ENCODE measurements around the gene MIDN.

The MIDN gene

DNA sequence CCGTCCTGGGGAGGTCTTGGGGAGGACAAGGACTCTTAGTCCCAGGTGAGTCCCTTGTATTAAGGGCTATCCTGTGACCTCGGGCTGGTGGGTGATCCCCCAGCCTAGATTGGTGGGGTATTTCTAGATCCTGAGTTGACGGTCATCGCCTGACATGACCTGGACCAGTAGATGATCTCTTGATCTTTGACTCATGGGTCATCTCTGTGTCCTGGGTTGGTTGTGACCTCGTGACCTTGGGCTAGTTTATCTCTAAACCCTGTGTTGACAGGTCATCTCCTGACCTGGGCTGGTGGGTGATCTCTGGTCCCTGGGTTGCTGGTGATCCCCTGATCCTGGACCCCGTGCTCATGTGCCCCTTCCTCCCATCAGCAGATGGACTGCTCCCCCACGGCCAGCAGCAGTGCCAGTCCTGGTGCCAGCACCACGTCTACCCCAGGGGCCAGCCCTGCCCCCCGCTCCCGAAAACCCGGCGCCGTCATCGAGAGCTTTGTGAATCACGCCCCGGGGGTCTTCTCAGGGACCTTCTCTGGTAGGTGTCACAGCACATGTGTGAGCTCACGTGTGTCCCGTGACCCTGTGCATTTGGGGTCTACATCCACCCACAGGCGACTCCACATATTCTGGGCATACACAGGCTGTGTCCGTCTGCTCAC lies 6.3 kb downstream of the MIDN start:
- H3K4me3 Mint-ChIP-seq, result no peak overlapping the region
- peaks cover 47% of the 10 kb centered on the region for H3K4me1 Mint-ChIP-seq
- no peak for ATAC-seq
- H3K27ac Mint-ChIP-seq, result peak overlapping the region; percentile 59
- H3K36me3 Mint-ChIP-seq (ENCODE audit: low read depth), result peaks cover 28% of the 10 kb centered on the region
- no peaks in the 10 kb centered on the region for H3K9me3 Mint-ChIP-seq
- DNase-seq, result no peak
- no peaks in the 10 kb centered on the region for H3K27me3 Mint-ChIP-seq

- no peak overlapping the region for H3K4me3 Mint-ChIP-seq
- no peak for DNase-seq
- H3K36me3 Mint-ChIP-seq (ENCODE audit: low read depth), result peaks cover 27% of the 10 kb centered on the region
- H3K9me3 Mint-ChIP-seq, result no peaks in the 10 kb centered on the region
- ATAC-seq, result no peak
- H3K27ac Mint-ChIP-seq, result no peak overlapping the region
- H3K4me1 Mint-ChIP-seq, result peaks cover 51% of the 10 kb centered on the region
- H3K27me3 Mint-ChIP-seq, result no peaks in the 10 kb centered on the region
Observed at GRCh38 chr19:1255186-1256161, 7.1 kb downstream of the MIDN start.

DNA sequence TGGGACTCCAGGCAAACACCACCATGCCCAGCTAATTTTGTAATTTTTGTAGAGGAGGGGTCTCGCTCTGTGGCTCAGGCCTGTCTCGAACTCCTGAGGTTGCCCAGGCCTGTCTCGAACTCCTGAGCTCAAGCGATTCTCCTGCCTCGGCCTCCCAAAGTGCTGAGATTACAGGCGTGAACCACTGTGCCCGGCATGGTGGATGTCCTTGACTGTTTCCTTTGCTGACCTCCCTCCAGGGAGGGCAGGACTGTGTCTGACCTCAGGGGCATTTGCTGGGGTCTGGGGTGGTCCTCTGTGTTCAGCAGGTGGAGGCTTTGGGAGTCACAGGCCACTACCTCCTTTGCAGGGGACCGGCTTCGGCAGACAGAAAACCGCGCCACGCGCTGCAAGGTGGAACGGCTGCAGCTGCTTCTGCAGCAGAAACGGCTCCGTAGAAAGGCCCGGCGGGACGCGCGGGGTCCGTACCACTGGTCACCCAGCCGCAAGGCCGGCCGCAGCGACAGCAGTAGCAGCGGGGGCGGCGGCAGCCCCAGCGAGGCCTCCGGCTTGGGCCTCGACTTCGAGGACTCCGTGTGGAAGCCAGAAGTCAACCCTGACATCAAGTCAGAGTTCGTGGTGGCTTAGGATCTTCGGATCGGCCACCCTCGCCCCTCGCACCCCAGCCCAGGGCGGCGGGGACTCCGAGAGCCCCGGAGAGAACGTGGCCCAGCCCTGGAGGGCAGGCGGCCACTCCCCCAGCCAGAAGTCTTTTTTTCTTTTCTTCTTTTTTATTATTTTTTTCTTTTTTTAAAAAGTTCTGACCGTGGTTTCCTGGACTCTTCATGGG lies 8.5 kb downstream of the MIDN start:
- H3K4me3 Mint-ChIP-seq, result no peak overlapping the region
- H3K27ac Mint-ChIP-seq, result peak overlapping the region; percentile 17
- peaks cover 20% of the 10 kb centered on the region for H3K36me3 Mint-ChIP-seq (ENCODE audit: low read depth)
- DNase-seq (no peak), ATAC-seq (no peak)
- H3K27me3 Mint-ChIP-seq, result no peaks in the 10 kb centered on the region
- peaks cover 53% of the 10 kb centered on the region for H3K4me1 Mint-ChIP-seq
- H3K9me3 Mint-ChIP-seq, result no peaks in the 10 kb centered on the region

- Mint-ChIP-seq H3K4me1 (peaks cover 53% of the 10 kb centered on the region), H3K36me3 (ENCODE audit: low read depth) (peaks cover 18% of the 10 kb centered on the region), H3K4me3 (peak overlapping the region; percentile 97), H3K27ac (peak overlapping the region; percentile 17), H3K9me3 (no peaks in the 10 kb centered on the region), H3K27me3 (no peaks in the 10 kb centered on the region)
- ATAC-seq (no peak), DNase-seq (no peak)
Observed at GRCh38 chr19:1257475-1258162, 9.2 kb downstream of the MIDN start.

- DNase-seq (no peak), ATAC-seq (no peak)
- Mint-ChIP-seq H3K4me1 (peaks cover 59% of the 10 kb centered on the region), H3K27ac (peak overlapping the region; percentile 96), H3K27me3 (no peaks in the 10 kb centered on the region), H3K36me3 (ENCODE audit: low read depth) (peaks cover 18% of the 10 kb centered on the region), H3K9me3 (no peaks in the 10 kb centered on the region), H3K4me3 (peak overlapping the region; percentile 97)
Observed at GRCh38 chr19:1258163-1258492, 9.7 kb downstream of the MIDN start.

GRCh38 chr19:1258707-1259205 lies 10.4 kb downstream of the MIDN start:
- H3K4me1 Mint-ChIP-seq, result peaks cover 58% of the 10 kb centered on the region
- ATAC-seq, result no peak
- peak overlapping the region; percentile 96 for H3K27ac Mint-ChIP-seq
- DNase-seq, result no peak
- peak overlapping the region; percentile 97 for H3K4me3 Mint-ChIP-seq
- no peaks in the 10 kb centered on the region for H3K27me3 Mint-ChIP-seq
- H3K9me3 Mint-ChIP-seq, result no peaks in the 10 kb centered on the region
- peaks cover 16% of the 10 kb centered on the region for H3K36me3 Mint-ChIP-seq (ENCODE audit: low read depth)

DNA sequence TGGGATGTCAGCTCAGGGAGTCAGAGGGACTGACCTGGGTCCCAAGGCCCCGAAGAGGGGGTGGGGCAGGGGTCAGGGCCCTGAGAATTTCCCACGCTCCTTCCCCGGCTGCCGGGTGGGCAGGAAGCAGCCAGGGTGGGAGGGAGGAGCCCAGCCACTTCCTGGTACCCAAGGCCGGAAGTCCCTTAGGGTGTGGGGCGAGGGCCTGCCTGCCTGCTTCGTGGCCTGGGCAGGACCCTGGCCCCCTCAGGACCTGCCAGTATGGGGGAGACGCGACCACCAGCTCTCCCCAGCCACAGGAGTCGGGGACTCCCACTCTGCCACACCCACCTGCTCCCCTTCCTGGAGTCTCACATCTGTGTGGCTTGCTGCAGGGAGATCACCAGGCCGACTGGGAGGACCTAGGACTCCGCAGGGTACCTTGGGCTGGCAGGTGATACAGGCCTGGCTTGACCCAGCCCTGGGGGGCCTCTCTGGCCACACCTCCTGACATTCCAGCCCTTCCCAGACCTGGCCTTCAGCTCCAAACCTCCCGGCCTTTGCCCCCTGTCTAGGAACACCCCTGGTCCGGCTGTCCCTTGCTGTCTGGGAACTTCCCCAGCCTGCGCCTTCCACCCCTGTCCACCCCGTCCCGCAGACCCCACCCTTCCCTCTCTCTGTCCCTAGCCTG lies 11.0 kb downstream of the MIDN start:
- Mint-ChIP-seq H3K9me3 (no peaks in the 10 kb centered on the region), H3K27ac (peak overlapping the region; percentile 96), H3K4me1 (peaks cover 58% of the 10 kb centered on the region), H3K36me3 (ENCODE audit: low read depth) (peaks cover 16% of the 10 kb centered on the region), H3K4me3 (peak overlapping the region; percentile 97), H3K27me3 (no peaks in the 10 kb centered on the region)
- ATAC-seq (peak; percentile 34), DNase-seq (peak; percentile 80)

GRCh38 chr19:1259876-1260748 lies 11.7 kb downstream of the MIDN start:
- H3K27me3 Mint-ChIP-seq, result no peaks in the 10 kb centered on the region
- DNase-seq (peak; percentile 72), ATAC-seq (peak; percentile 16)
- peak overlapping the region; percentile 97 for H3K4me3 Mint-ChIP-seq
- peaks cover 11% of the 10 kb centered on the region for H3K36me3 Mint-ChIP-seq (ENCODE audit: low read depth)
- H3K9me3 Mint-ChIP-seq, result no peaks in the 10 kb centered on the region
- H3K4me1 Mint-ChIP-seq, result peaks cover 58% of the 10 kb centered on the region
- H3K27ac Mint-ChIP-seq, result peak overlapping the region; percentile 96

GRCh38 chr19:1260749-1261537 lies 12.6 kb downstream of the MIDN start:
- DNase-seq, result peak; percentile 99
- Mint-ChIP-seq H3K27ac (peak overlapping the region; percentile 96), H3K36me3 (ENCODE audit: low read depth) (peaks cover 9% of the 10 kb centered on the region), H3K4me3 (peak overlapping the region; percentile 97), H3K27me3 (no peaks in the 10 kb centered on the region), H3K4me1 (peaks cover 65% of the 10 kb centered on the region), H3K9me3 (no peaks in the 10 kb centered on the region)
- peak; percentile 76 for ATAC-seq

DNA sequence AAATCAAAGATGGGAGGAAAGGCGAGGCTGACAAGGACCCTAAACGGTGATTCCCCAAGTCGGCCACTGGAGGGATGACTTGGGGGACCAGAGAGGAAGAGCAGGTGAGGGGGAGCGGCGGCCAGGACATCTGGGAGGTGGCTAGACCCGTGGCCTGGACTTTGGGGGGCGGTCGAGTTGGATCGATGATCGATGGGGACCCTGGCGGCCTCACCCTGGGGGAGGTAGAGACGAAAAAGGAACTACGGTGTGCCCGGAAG lies 13.1 kb downstream of the MIDN start:
- no peaks in the 10 kb centered on the region for H3K9me3 Mint-ChIP-seq
- peaks cover 9% of the 10 kb centered on the region for H3K36me3 Mint-ChIP-seq (ENCODE audit: low read depth)
- no peaks in the 10 kb centered on the region for H3K27me3 Mint-ChIP-seq
- peak overlapping the region; percentile 96 for H3K27ac Mint-ChIP-seq
- peak overlapping the region; percentile 97 for H3K4me3 Mint-ChIP-seq
- ATAC-seq (no peak), DNase-seq (no peak)
- H3K4me1 Mint-ChIP-seq, result peaks cover 63% of the 10 kb centered on the region

GRCh38 chr19:1261798-1262622 lies 13.6 kb downstream of the MIDN start:
- no peak for ATAC-seq
- H3K27ac Mint-ChIP-seq, result peak overlapping the region; percentile 96
- peak overlapping the region; percentile 97 for H3K4me3 Mint-ChIP-seq
- DNase-seq, result no peak
- peaks cover 62% of the 10 kb centered on the region for H3K4me1 Mint-ChIP-seq
- H3K27me3 Mint-ChIP-seq, result no peaks in the 10 kb centered on the region
- no peaks in the 10 kb centered on the region for H3K9me3 Mint-ChIP-seq
- H3K36me3 Mint-ChIP-seq (ENCODE audit: low read depth), result peaks cover 9% of the 10 kb centered on the region
